GM23248 (cell line): ENCODE results near the gene RBMS3. TPM values are rescaled to one million over a fixed set of nuclear protein-coding genes. Genes with fewer than 3 reads are reported as not detected.

Experiments
- DNase-seq: peaks from one replicate; pipeline ENCODE4 v3.0.0-alpha.2; 2015
- H2AFZ ChIP-seq: fragments of 200-600 bp; sonication (generic); 2 replicates; pipeline ENCODE4 v1.6.1; 2016; ENCODE audit warnings: antibody characterized with exemption
- H3F3A ChIP-seq: fragments of 200-600 bp; sonication (generic); 2 replicates; pipeline ENCODE4 v1.6.1; 2016; ENCODE audit warnings: mild to moderate bottlenecking, antibody characterized with exemption, mixed run types; ENCODE audit not compliant: insufficient read depth
- H3K27ac ChIP-seq: fragments of 200-600 bp; sonication (generic); 2 replicates; pipeline ENCODE4 v1.5.1; 2016; ENCODE audit warnings: mild to moderate bottlenecking
- H3K27me3 ChIP-seq: fragments of 200-600 bp; sonication (generic); replicated peaks from 2 replicates; pipeline ENCODE4 v1.6.1; 2016; ENCODE audit warnings: mild to moderate bottlenecking; ENCODE audit not compliant: insufficient read depth
- H3K36me3 ChIP-seq: fragments of 200-600 bp; sonication (generic); 2 replicates; pipeline ENCODE4 v1.6.1; 2016; ENCODE audit warnings: low read depth, mild to moderate bottlenecking
- H3K4me1 ChIP-seq: fragments of 200-600 bp; sonication (generic); 2 replicates; pipeline ENCODE4 v1.6.1; 2016; ENCODE audit warnings: mild to moderate bottlenecking; ENCODE audit not compliant: insufficient read depth
- H3K4me2 ChIP-seq: fragments of 200-600 bp; sonication (generic); one replicate; pipeline ENCODE4 v1.6.1; 2016; ENCODE audit warnings: mild to moderate bottlenecking; ENCODE audit not compliant: unreplicated experiment
- H3K4me3 ChIP-seq: fragments of 200-600 bp; sonication (generic); 2 replicates; pipeline ENCODE4 v1.5.1; 2016; ENCODE audit warnings: mild to moderate bottlenecking
- H3K79me2 ChIP-seq: fragments of 200-600 bp; sonication (generic); 2 replicates; pipeline ENCODE4 v1.6.1; 2016; ENCODE audit warnings: mild to moderate bottlenecking; ENCODE audit not compliant: insufficient read depth
- H3K9ac ChIP-seq: fragments of 200-600 bp; sonication (generic); 2 replicates; pipeline ENCODE4 v1.6.1; 2016; ENCODE audit warnings: mild to moderate bottlenecking
- H3K9me2 ChIP-seq: fragments of 200-600 bp; sonication (generic); 2 replicates; pipeline ENCODE4 v1.6.1; 2016; ENCODE audit warnings: mixed run types, mild to moderate bottlenecking, moderate library complexity; ENCODE audit not compliant: insufficient read depth
- H3K9me3 ChIP-seq: fragments of 200-600 bp; sonication (generic); one replicate; pipeline ENCODE4 v1.6.1; 2017; ENCODE audit warnings: low read depth
- H4K20me1 ChIP-seq: fragments of 200-600 bp; sonication (generic); 2 replicates; pipeline ENCODE4 v1.6.0; 2016; ENCODE audit not compliant: insufficient read depth
- EZH2 ChIP-seq: fragments of 200-600 bp; sonication (generic); IDR thresholded peaks from 2 replicates; pipeline ENCODE4 v1.6.1; 2018; ENCODE audit warnings: antibody characterized with exemption, mild to moderate bottlenecking; ENCODE audit not compliant: insufficient read depth, poor library complexity, severe bottlenecking
- EZH2phosphoT487 ChIP-seq: fragments of 200-600 bp; sonication (generic); IDR thresholded peaks from 2 replicates; pipeline ENCODE4 v1.6.1; 2018; ENCODE audit warnings: antibody characterized with exemption, moderate library complexity, mild to moderate bottlenecking, low read depth; ENCODE audit not compliant: insufficient read depth
- WGBS, 2 experiments: methylation state at CpG; one replicate each; pipeline ENCODE4 v1.1.6; 2015 to 2017; ENCODE audit warnings: low lambda C conversion rate in 2 of 2, low coverage in 1 of 2; ENCODE audit errors: missing lambda C conversion rate in 2 of 2; 5-methylcytosine and 5-hydroxymethylcytosine counted together
- in situ Hi-C: fragments of 300-500 bp; cut with MboI; formaldehyde crosslinking; loops from 2 replicates; pipeline ENCODE4 v1.15.0; 2020
- polyA plus RNA-seq: library from polyadenylated mRNA; unstranded; fragments of >200 nt; fragmentation: Nextera tagmentation; extraction: Ambion mirVana; gene quantifications from 2 replicates; pipeline ENCODE4 v1.2.1, GENCODE V29; 2016
- total RNA-seq: library from RNA; depleted of rRNA; stranded (reverse); fragments of >200 nt; shearing (Covaris generic); gene quantifications from 2 replicates; pipeline ENCODE4 v1.2.3, GENCODE V29; 2014

The RBMS3 gene
- total and polyA plus RNA-seq, 2 experiments from 2014 or later, result 40.0 to 94.3 TPM

DNA sequence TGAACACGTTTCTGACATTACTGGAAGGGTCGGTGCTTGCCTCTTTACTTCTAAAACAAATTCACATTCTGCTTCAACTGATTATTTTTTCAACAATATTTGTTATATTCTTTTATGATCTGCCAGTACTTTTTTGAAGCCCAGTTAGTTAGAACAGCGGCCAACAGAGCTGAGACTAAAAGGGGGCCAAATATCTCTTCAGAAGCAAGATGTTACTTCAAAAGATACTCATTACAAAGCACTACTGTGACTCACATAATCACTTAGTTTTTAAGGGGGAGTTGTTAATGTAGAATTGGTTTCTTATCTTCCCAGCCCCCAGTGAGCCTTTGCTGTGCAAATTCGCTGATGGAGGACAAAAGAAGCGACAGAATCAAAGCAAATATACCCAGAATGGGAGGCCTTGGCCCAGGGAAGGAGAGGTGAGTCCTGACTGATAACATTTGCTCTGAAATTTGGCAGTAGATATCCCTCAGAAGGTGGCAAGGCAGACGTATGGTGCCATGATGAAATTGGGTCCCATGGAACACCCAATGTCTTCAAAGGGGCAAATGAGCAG is 587.8 kb downstream of the RBMS3 start:
- H3K36me3 ChIP-seq, result peaks cover 4% of the 10 kb centered on the region; the same call in 1 of the 2 replicates
- in situ Hi-C loops, result no loop called here
- no peak overlapping the region for H3K4me3 ChIP-seq
- no peaks in the 10 kb centered on the region for H3K27me3 ChIP-seq
- no peak overlapping the region for H2AFZ ChIP-seq
- WGBS, 2 experiments, result 65 to 73% methylated on average over 6 of the region's 6 CpGs
- no peak overlapping the region for H3K27ac ChIP-seq
- no peaks in the 10 kb centered on the region for H3K79me2 ChIP-seq
- no peaks in the 10 kb centered on the region for H3K9me3 ChIP-seq
- H3K9ac ChIP-seq, result no peak overlapping the region
- no peaks in the 10 kb centered on the region for H3K9me2 ChIP-seq
- no peaks in the 10 kb centered on the region for H3K4me1 ChIP-seq
- H4K20me1 ChIP-seq, result no peaks in the 10 kb centered on the region; the same call in 1 of the 2 replicates
- H3F3A ChIP-seq, result peaks cover 7% of the 10 kb centered on the region; the same call in 1 of the 2 replicates
- TF ChIP-seq EZH2phosphoT487 (no peak), EZH2 (no peak)
- H3K4me2 ChIP-seq, result no peak overlapping the region
- no peak for DNase-seq

DNA sequence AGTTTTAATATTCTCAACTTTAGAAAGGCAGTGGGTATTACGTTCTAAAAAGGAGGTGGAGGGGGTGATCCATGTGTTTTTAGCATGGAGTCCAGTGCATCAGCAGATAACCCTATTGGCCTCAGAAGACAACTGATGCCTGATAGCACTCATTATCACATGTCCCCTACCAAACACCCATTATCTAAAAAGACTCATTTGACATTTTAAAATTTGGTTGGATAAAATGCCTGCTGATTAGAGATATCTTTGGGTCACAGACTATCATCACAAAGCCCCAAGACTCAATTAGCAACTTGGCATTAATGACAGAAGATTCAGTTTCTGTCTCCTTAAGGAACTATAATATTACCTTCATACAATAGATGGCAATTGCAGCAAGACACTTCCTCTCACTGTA is 589.3 kb downstream of the RBMS3 start:
- DNase-seq, result no peak
- no peak overlapping the region for H3K4me2 ChIP-seq
- H4K20me1 ChIP-seq, result no peaks in the 10 kb centered on the region; the same call in 1 of the 2 replicates
- H3K4me1 ChIP-seq, result no peaks in the 10 kb centered on the region
- in situ Hi-C loops, result no loop called here
- TF ChIP-seq EZH2 (no peak), EZH2phosphoT487 (no peak)
- H3K79me2 ChIP-seq, result no peaks in the 10 kb centered on the region
- H3K36me3 ChIP-seq, result peaks cover 4% of the 10 kb centered on the region; the same call in 1 of the 2 replicates
- H3F3A ChIP-seq, result peaks cover 7% of the 10 kb centered on the region; the same call in 1 of the 2 replicates
- no peaks in the 10 kb centered on the region for H3K9me3 ChIP-seq
- no peak overlapping the region for H3K27ac ChIP-seq
- no peaks in the 10 kb centered on the region for H3K27me3 ChIP-seq
- H3K4me3 ChIP-seq, result no peak overlapping the region
- no peak overlapping the region for H3K9ac ChIP-seq
- WGBS, 2 experiments, result 94% methylated on average over 1 of the region's 1 CpG
- H2AFZ ChIP-seq, result no peak overlapping the region
- no peaks in the 10 kb centered on the region for H3K9me2 ChIP-seq

DNA sequence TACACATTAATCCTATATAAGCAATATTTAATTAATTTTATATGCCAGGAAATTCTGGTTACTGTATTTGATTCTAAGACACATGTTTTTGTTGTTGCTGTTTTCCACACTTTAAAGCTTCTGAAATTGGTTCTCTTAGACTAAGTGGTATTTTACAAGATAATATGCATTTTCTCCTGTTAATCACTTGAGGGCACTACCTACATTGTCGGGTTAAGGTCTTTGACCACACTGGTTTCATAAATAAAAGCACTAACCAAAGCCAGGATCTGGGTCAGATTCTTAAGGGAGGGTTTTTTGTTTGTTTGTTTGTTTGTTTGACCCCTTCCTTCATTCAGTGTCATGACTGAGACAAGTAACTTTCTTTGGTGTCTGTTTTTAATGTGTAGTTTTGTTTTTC is 590.2 kb downstream of the RBMS3 start:
- Histone ChIP-seq H3K4me2 (no peak overlapping the region), H4K20me1 (no peaks in the 10 kb centered on the region; the same call in 1 of the 2 replicates), H3K9ac (no peak overlapping the region), H2AFZ (no peak overlapping the region), H3K9me3 (no peaks in the 10 kb centered on the region), H3F3A (peaks cover 7% of the 10 kb centered on the region; the same call in 1 of the 2 replicates), H3K27ac (no peak overlapping the region), H3K36me3 (peaks cover 4% of the 10 kb centered on the region; the same call in 1 of the 2 replicates), H3K79me2 (no peaks in the 10 kb centered on the region), H3K4me3 (no peak overlapping the region), H3K9me2 (no peaks in the 10 kb centered on the region), H3K4me1 (no peaks in the 10 kb centered on the region), H3K27me3 (no peaks in the 10 kb centered on the region)
- in situ Hi-C loops, result no loop called here
- TF ChIP-seq EZH2 (no peak), EZH2phosphoT487 (no peak)
- DNase-seq, result no peak
- WGBS, 2 experiments, result 98 to 100% methylated on average over 1 of the region's 1 CpG

DNA sequence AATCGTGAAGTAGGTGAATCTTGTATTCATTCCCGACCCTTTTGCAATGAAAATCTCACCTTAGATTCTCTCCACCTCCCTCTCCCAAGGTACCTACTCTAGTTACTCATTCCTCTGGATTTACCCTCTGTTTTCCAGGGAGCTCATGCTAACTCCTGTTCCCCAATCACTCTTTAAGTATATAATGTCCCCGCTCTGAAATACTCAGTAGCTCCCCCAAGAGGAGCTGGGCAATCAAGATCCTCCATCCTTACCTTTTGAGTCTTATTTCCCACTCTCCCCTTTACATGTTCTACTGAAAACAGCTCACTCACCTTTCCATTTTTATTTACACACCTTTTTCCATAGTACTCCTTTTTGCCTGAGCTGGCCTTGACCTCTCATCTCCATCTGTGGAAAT is 599.9 kb downstream of the RBMS3 start:
- in situ Hi-C loops, result no loop called here
- TF ChIP-seq EZH2phosphoT487, result no peak
- TF ChIP-seq EZH2, result no peak
- WGBS, 2 experiments, result 83 to 84% methylated on average over 3 of the region's 3 CpGs

More for the DNA sequence above, 599.9 kb downstream of the RBMS3 start:
- H3K4me1 ChIP-seq, result no peaks in the 10 kb centered on the region
- 0 out of 2 replicates have a peak, but pooled peaks cover 3% of the 10 kb centered on the region for H3K79me2 ChIP-seq
- no peak overlapping the region for H3K27ac ChIP-seq
- 0 out of 2 replicates have a peak, but pooled peaks cover 4% of the 10 kb centered on the region for H3K36me3 ChIP-seq
- no peaks in the 10 kb centered on the region for H3K9me3 ChIP-seq
- no peaks in the 10 kb centered on the region; the same call in 1 of the 2 replicates for H3K9me2 ChIP-seq
- no peak for DNase-seq
- no peak overlapping the region for H3K4me2 ChIP-seq
- no peak overlapping the region for H3K4me3 ChIP-seq
- H3K27me3 ChIP-seq, result no peaks in the 10 kb centered on the region
- no peaks in the 10 kb centered on the region for H3F3A ChIP-seq
- no peaks in the 10 kb centered on the region for H4K20me1 ChIP-seq
- H3K9ac ChIP-seq, result no peak overlapping the region
- H2AFZ ChIP-seq, result no peak overlapping the region
